ENCODE results near the gene PRDM4.

Gene PRDM4

GRCh38 chr12:107749083-107749482, 11.9 kb downstream of the PRDM4 start:
- peak; percentile 41 for DNase-seq (ENCODE audit: low read depth, low spot score)
- in situ Hi-C loops (cut with HindIII; ENCODE audit: low sequenced_read_pairs) = no loop called here
- no peak overlapping the region for H3K4me3 ChIP-seq (ENCODE audit: low read depth, low read length)
- no peak for TF ChIP-seq CTCF (IDR thresholded peaks at IDR 0.05; ENCODE audit: low read depth, low read length)

- peak; percentile 71 for DNase-seq (ENCODE audit: low read depth, low spot score)
- in situ Hi-C loops (cut with HindIII; ENCODE audit: low sequenced_read_pairs) = no loop called here
- no peak overlapping the region for H3K4me3 ChIP-seq (ENCODE audit: low read depth, low read length)
- TF ChIP-seq CTCF (IDR thresholded peaks at IDR 0.05; ENCODE audit: low read depth, low read length) = no peak
These were observed 12.5 kb downstream of the PRDM4 start for GRCh38 chr12:107748472-107748871.

- H3K4me3 ChIP-seq (ENCODE audit: low read depth, low read length) = no peak overlapping the region
- no peak for TF ChIP-seq CTCF (IDR thresholded peaks at IDR 0.05; ENCODE audit: low read depth, low read length)
- in situ Hi-C loops (cut with HindIII; ENCODE audit: low sequenced_read_pairs) = no loop called here
These were observed 24.0 kb downstream of the PRDM4 start for GRCh38 chr12:107736914-107737313.

GRCh38 chr12:107735763-107736162, 25.2 kb downstream of the PRDM4 start:
- no peak overlapping the region for H3K4me3 ChIP-seq (ENCODE audit: low read depth, low read length)
- TF ChIP-seq CTCF (IDR thresholded peaks at IDR 0.05; ENCODE audit: low read depth, low read length) = no peak
- in situ Hi-C loops (cut with HindIII; ENCODE audit: low sequenced_read_pairs) = no loop called here
- DNase-seq (ENCODE audit: low read depth, low spot score) = no peak

More at GRCh38 chr12:107736914-107737313, 24.0 kb downstream of the PRDM4 start:
- DNase-seq (ENCODE audit: low read depth, low spot score) = no peak

GRCh38 chr12:107734139-107734538, 26.8 kb downstream of the PRDM4 start:
- H3K4me3 ChIP-seq (ENCODE audit: low read depth, low read length) = no peak overlapping the region
- TF ChIP-seq CTCF (IDR thresholded peaks at IDR 0.05; ENCODE audit: low read depth, low read length) = no peak
- DNase-seq (ENCODE audit: low read depth, low spot score) = no peak
- in situ Hi-C loops (cut with HindIII; ENCODE audit: low sequenced_read_pairs) = no loop called here

GRCh38 chr12:107732365-107732764, 28.6 kb downstream of the PRDM4 start:
- no peak overlapping the region for H3K4me3 ChIP-seq (ENCODE audit: low read depth, low read length)
- no peak for TF ChIP-seq CTCF (IDR thresholded peaks at IDR 0.05; ENCODE audit: low read depth, low read length)
- no peak for DNase-seq (ENCODE audit: low read depth, low spot score)
- in situ Hi-C loops (cut with HindIII; ENCODE audit: low sequenced_read_pairs) = no loop called here

- H3K4me3 ChIP-seq (ENCODE audit: low read depth, low read length) = no peak overlapping the region
- DNase-seq (ENCODE audit: low read depth, low spot score) = no peak
- no peak for TF ChIP-seq CTCF (IDR thresholded peaks at IDR 0.05; ENCODE audit: low read depth, low read length)
- in situ Hi-C loops (cut with HindIII; ENCODE audit: low sequenced_read_pairs) = no loop called here
These were observed 29.6 kb downstream of the PRDM4 start for GRCh38 chr12:107731366-107731765.

All from astrocyte of the spinal cord (primary cell).